Measurements from ENCODE around the gene OR10H5. TPM values are rescaled to one million over a fixed set of nuclear protein-coding genes. Genes with fewer than 3 reads are reported as not detected.

Gene OR10H5
- total and polyA plus RNA-seq, 10 of the 15 experiments (the other 5 are each of a cell fraction or from before 2014, with no cell fraction given) = not detected

DNA sequence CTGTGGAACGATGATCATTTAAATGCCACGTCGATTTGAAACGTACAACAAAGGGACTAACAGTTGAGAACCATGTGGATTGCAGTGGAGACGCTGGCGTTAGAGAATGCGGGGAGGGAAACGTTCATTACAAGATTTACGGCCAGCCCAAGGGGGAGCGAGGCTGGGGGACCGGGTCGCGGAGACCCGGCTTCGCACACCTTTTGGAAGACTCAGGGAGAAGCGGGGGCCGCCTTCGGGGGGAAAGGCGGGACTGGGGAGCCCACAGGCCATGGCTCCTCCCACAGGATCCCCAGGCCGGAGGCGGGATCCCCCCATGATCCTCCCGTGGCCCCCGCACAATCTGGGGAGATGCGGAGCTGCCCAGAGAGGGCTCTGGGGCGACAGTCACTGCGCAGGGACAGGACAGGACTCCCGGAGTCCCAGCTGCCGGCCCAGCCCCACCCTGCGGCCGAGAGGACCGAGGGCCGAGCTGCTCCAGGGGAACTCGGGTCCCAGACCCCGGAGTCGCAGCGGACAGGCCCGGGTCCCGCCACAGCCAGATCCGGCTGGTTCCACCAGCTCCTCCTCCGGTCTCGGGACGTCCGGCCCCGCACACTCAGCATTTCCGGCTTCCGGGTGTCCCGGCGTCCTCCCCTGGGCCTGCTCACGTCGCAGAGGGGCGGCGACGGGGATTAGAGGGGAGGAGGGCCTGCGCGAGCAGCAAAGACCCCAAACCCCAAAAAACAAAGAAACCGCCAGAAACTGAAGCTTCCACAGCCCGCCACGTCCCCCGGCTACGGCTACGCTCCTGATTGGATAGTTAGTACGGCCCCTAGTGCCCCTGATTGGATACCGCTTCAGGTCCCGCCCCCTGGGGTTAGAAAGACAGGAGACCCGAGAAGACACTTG, 49.1 kb downstream of the OR10H5 start (continued):
- TF ChIP-seq ZNF384 (IDR thresholded peaks at IDR 0.05; ENCODE audit: borderline replicate concordance, low read depth, low read length) (no peak), BMI1 (IDR thresholded peaks at IDR 0.05; ENCODE audit: borderline replicate concordance) (no peak), BHLHE40 (IDR thresholded peaks at IDR 0.05; ENCODE audit: borderline replicate concordance in 1 of 2, low read depth in 2 of 2, low read length in 1 of 2) (0 out of 4 replicates have a peak, but pooled peaks of 1 of the 2 experiments have one; percentile 52), EZH2 (IDR thresholded peaks at IDR 0.05; ENCODE audit: borderline replicate concordance, control insufficient read depth, low read depth, low read length) (no peak), POLR2AphosphoS2 (IDR thresholded peaks at IDR 0.05; ENCODE audit: low read depth, low read length) (no peak), IKZF2 (IDR thresholded peaks at IDR 0.05) (no peak), ZNF274 (IDR thresholded peaks at IDR 0.05; ENCODE audit: insufficient read depth, insufficient read length) (no peak), MTA3 (IDR thresholded peaks at IDR 0.05; ENCODE audit: borderline replicate concordance, low read length) (0 out of 2 replicates have a peak, but pooled peaks have one; percentile 8), HDAC6 (IDR thresholded peaks at IDR 0.05; ENCODE audit: unreplicated experiment) (peak; percentile 59), CEBPB (IDR thresholded peaks at IDR 0.05; ENCODE audit: borderline replicate concordance in 1 of 2, low read depth in 2 of 2, low read length in 2 of 2) (no peak), MXI1 (IDR thresholded peaks at IDR 0.05; ENCODE audit: low read depth, low read length) (peak; percentile 11; the same call in 1 of the 2 replicates), SREBF1 (IDR thresholded peaks at IDR 0.05; ENCODE audit: low read length) (no peak), SREBF2 (IDR thresholded peaks at IDR 0.05; ENCODE audit: low read length) (no peak), BCL11A (IDR thresholded peaks at IDR 0.05; ENCODE audit: low read depth, low read length) (no peak), POLR2AphosphoS5 (IDR thresholded peaks at IDR 0.05; ENCODE audit: low read length) (peak; percentile 88), HDAC2 (IDR thresholded peaks at IDR 0.05) (no peak), MTA2 (IDR thresholded peaks at IDR 0.05; ENCODE audit: low read depth) (no peak), HSF1 (IDR thresholded peaks at IDR 0.05; ENCODE audit: low read depth, low read length) (no peak), RCOR1 (conservative IDR thresholded peaks at IDR 0.05; ENCODE audit: low read depth, low read length) (no peak)
- TF ChIP-seq, protein P1, sequence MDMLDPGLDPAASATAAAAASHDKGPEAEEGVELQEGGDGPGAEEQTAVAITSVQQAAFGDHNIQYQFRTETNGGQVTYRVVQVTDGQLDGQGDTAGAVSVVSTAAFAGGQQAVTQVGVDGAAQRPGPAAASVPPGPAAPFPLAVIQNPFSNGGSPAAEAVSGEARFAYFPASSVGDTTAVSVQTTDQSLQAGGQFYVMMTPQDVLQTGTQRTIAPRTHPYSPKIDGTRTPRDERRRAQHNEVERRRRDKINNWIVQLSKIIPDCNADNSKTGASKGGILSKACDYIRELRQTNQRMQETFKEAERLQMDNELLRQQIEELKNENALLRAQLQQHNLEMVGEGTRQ (IDR thresholded peaks at IDR 0.05; ENCODE audit: borderline replicate concordance, low read depth, low read length) = no peak
- TF ChIP-seq, protein P2, sequence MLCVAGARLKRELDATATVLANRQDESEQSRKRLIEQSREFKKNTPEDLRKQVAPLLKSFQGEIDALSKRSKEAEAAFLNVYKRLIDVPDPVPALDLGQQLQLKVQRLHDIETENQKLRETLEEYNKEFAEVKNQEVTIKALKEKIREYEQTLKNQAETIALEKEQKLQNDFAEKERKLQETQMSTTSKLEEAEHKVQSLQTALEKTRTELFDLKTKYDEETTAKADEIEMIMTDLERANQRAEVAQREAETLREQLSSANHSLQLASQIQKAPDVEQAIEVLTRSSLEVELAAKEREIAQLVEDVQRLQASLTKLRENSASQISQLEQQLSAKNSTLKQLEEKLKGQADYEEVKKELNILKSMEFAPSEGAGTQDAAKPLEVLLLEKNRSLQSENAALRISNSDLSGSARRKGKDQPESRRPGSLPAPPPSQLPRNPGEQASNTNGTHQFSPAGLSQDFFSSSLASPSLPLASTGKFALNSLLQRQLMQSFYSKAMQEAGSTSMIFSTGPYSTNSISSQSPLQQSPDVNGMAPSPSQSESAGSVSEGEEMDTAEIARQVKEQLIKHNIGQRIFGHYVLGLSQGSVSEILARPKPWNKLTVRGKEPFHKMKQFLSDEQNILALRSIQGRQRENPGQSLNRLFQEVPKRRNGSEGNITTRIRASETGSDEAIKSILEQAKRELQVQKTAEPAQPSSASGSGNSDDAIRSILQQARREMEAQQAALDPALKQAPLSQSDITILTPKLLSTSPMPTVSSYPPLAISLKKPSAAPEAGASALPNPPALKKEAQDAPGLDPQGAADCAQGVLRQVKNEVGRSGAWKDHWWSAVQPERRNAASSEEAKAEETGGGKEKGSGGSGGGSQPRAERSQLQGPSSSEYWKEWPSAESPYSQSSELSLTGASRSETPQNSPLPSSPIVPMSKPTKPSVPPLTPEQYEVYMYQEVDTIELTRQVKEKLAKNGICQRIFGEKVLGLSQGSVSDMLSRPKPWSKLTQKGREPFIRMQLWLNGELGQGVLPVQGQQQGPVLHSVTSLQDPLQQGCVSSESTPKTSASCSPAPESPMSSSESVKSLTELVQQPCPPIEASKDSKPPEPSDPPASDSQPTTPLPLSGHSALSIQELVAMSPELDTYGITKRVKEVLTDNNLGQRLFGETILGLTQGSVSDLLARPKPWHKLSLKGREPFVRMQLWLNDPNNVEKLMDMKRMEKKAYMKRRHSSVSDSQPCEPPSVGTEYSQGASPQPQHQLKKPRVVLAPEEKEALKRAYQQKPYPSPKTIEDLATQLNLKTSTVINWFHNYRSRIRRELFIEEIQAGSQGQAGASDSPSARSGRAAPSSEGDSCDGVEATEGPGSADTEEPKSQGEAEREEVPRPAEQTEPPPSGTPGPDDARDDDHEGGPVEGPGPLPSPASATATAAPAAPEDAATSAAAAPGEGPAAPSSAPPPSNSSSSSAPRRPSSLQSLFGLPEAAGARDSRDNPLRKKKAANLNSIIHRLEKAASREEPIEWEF (IDR thresholded peaks at IDR 0.05; ENCODE audit: insufficient replicate concordance, low read depth, low read length) = no peak
